GM18502 (cell line): ENCODE measurements around the gene OCA2.
"Not testable (repeated sequence)": the region's sequence is repeated elsewhere in the genome, so short reads cannot be mapped to it uniquely, and the experiment has no call there.

Experiments
- ATAC-seq: cut with Tn5 transposase; IDR thresholded peaks from one replicate; pipeline ENCODE4 v1.9.1; 2021; ENCODE audit warnings: mild to moderate bottlenecking; ENCODE audit not compliant: unreplicated experiment, poor library complexity

Gene OCA2

GRCh38 chr15:27864086-27864485, 235.0 kb downstream of the OCA2 start:
- no peak for ATAC-seq

GRCh38 chr15:27863000-27863399, 236.1 kb downstream of the OCA2 start:
- no peak for ATAC-seq

- no peak for ATAC-seq
These were observed 237.9 kb downstream of the OCA2 start for GRCh38 chr15:27861171-27861570.

- no peak for ATAC-seq
These were observed 244.0 kb downstream of the OCA2 start for GRCh38 chr15:27855137-27855536.

GRCh38 chr15:27854601-27855000, 244.5 kb downstream of the OCA2 start:
- ATAC-seq: no peak

GRCh38 chr15:27853624-27854455, 245.3 kb downstream of the OCA2 start:
- ATAC-seq: no peak

GRCh38 chr15:27851858-27852210, 247.3 kb downstream of the OCA2 start:
- no peak for ATAC-seq

- no peak for ATAC-seq
These were observed 247.9 kb downstream of the OCA2 start for GRCh38 chr15:27850981-27851857.

- no peak for ATAC-seq
These were observed 249.1 kb downstream of the OCA2 start for GRCh38 chr15:27850050-27850449.

GRCh38 chr15:27848936-27849335, 250.2 kb downstream of the OCA2 start:
- ATAC-seq: not testable (repeated sequence)

- ATAC-seq: no peak
These were observed 251.1 kb downstream of the OCA2 start for GRCh38 chr15:27847775-27848710.

GRCh38 chr15:27846722-27847395, 252.3 kb downstream of the OCA2 start:
- no peak for ATAC-seq

GRCh38 chr15:27845535-27846369, 253.4 kb downstream of the OCA2 start:
- no peak for ATAC-seq

GRCh38 chr15:27844018-27844666, 255.0 kb downstream of the OCA2 start:
- no peak for ATAC-seq

- ATAC-seq: no peak
These were observed 256.0 kb downstream of the OCA2 start for GRCh38 chr15:27843146-27843545.

- no peak for ATAC-seq
These were observed 256.6 kb downstream of the OCA2 start for GRCh38 chr15:27842526-27842925.

GRCh38 chr15:27835233-27835939, 263.7 kb downstream of the OCA2 start:
- ATAC-seq: no peak

GRCh38 chr15:27834684-27835083, 264.4 kb downstream of the OCA2 start:
- no peak for ATAC-seq
